ENCODE data around the gene EPG5. TPM values are rescaled to one million over a fixed set of nuclear protein-coding genes. Genes with fewer than 3 reads are reported as not detected.
A peak's percentile ranks its signal among the peaks of the same experiment; 100 is the strongest.
"Not testable (repeated sequence)": the region's sequence is repeated elsewhere in the genome, so short reads cannot be mapped to it uniquely, and the experiment has no call there.

EPG5 gene
- total and polyA plus RNA-seq, 7 experiments from 2014 or later = 6.3 to 54.8 (median 26.8) TPM

DNA sequence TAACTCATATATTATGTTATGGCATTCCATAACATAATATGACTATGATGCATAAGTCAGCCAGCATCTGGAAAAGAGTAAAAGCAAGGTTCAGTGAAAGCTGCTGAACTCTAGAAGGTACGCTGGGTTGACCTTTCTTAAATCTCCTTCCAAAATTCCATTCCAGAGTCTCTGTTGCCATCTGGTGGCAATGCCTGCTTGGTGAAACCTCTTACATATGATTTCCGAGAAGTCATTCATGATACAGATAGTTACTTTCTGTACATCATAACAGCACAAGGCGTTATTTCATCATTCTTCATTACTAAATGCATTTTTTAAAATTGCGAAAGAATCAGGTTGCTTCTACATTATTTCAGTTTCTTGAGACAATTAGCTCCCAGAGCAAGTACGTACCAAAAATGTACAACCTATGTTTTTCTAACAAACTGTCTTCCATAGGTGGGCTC, 7.0 kb upstream of the EPG5 start:
- Histone ChIP-seq H3K4me1 (ENCODE audit: control insufficient read depth in 2 of 2, insufficient read depth in 2 of 2, low read length in 2 of 2) (peaks cover 0 to 6% of the 10 kb centered on the region in 2 donors), H3K27me3 (ENCODE audit: control insufficient read depth in 2 of 2, insufficient read depth in 2 of 2, low read length in 2 of 2) (no peaks in the 10 kb centered on the region), H3K4me3 (ENCODE audit: low read length) (no peak overlapping the region), H3K36me3 (ENCODE audit: control insufficient read depth in 2 of 3, insufficient read depth in 3 of 3, low read length in 3 of 3) (no peaks in the 10 kb centered on the region), H3K9me3 (ENCODE audit: control insufficient read depth in 2 of 3, low read length in 3 of 3) (no peaks in the 10 kb centered on the region), H3K27ac (ENCODE audit: low read depth, low read length) (no peak overlapping the region)
- DNase-seq (peak in 8 of 9 donors; percentile 36 to 68 (median 60)), ATAC-seq (peak; percentile 94)
- intact Hi-C loops (cut with micrococcal nuclease) = loop anchor here (1.0 to 2.0 kb wide), 12 partner anchors 11 to 353 kb away; no protein-coding TSS in a partner anchor
- Mint-ChIP-seq H3K4me3 (peak overlapping the region in 4 of 10 donors; percentile 3 to 35 (median 12)), H3K27ac (peak overlapping the region in 3 of 9 donors; percentile 13 to 77 (median 56)), H3K4me1 (peaks cover 0 to 9% (median 7%) of the 10 kb centered on the region in 7 donors), H3K9me3 (no peaks in the 10 kb centered on the region), H3K36me3 (no peaks in the 10 kb centered on the region), H3K27me3 (no peaks in the 10 kb centered on the region)
- ChIA-PET CTCF (interaction anchor here (0.6 to 1.5 kb wide), 6 partner anchors 10 to 308 kb away, joined by 3 to 5 read pairs (median 4); no protein-coding TSS in a partner anchor), POLR2A (interaction anchor here (0.7 to 1.0 kb wide), 2 partner anchors 12 to 100 kb away, joined by 3 read pairs; no protein-coding TSS in a partner anchor)

- DNase-seq; H3K27ac ChIP-seq (ENCODE audit: low read depth, low read length); H3K4me3 ChIP-seq (ENCODE audit: low read length); H3K9me3 Mint-ChIP-seq; H3K27me3 ChIP-seq (ENCODE audit: control insufficient read depth in 2 of 2, insufficient read depth in 2 of 2, low read length in 2 of 2); H3K36me3 ChIP-seq (ENCODE audit: control insufficient read depth in 2 of 3, insufficient read depth in 3 of 3, low read length in 3 of 3); POLR2A ChIA-PET; H3K27me3 Mint-ChIP-seq; ATAC-seq; H3K9me3 ChIP-seq (ENCODE audit: control insufficient read depth in 2 of 3, low read length in 3 of 3): not testable (repeated sequence)
- CTCF ChIA-PET = interaction anchor here (1.0 kb wide), 1 partner anchor 10 kb away, joined by 3 read pairs; no protein-coding TSS in a partner anchor
- H3K36me3 Mint-ChIP-seq = peaks cover 3 to 26% (median 15%) of the 10 kb centered on the region in 5 donors
- peaks cover 27 to 34% of the 10 kb centered on the region in 2 donors for H3K4me1 ChIP-seq (ENCODE audit: control insufficient read depth in 2 of 2, insufficient read depth in 2 of 2, low read length in 2 of 2)
- peak overlapping the region in 4 of 9 donors; percentile 31 to 65 (median 40) for H3K27ac Mint-ChIP-seq
- H3K4me1 Mint-ChIP-seq = peaks cover 44 to 76% (median 67%) of the 10 kb centered on the region in 7 donors
- H3K4me3 Mint-ChIP-seq = peak overlapping the region; percentile 25 to 100 (median 75)
- intact Hi-C loops (cut with micrococcal nuclease) = loop anchor here (5.0 to 10.0 kb wide), 2 partner anchors 62 to 1970 kb away; partner anchors contain the start of gene SMAD2 (in 1 of the 2)
Observed at GRCh38 chr18:45964913-45965312, 2.2 kb downstream of the EPG5 start.

GRCh38 chr18:45962866-45963265, 4.3 kb downstream of the EPG5 start:
- Histone ChIP-seq H3K9me3 (ENCODE audit: control insufficient read depth in 2 of 3, low read length in 3 of 3) (no peaks in the 10 kb centered on the region), H3K27me3 (ENCODE audit: control insufficient read depth in 2 of 2, insufficient read depth in 2 of 2, low read length in 2 of 2) (no peaks in the 10 kb centered on the region), H3K36me3 (ENCODE audit: control insufficient read depth in 2 of 3, insufficient read depth in 3 of 3, low read length in 3 of 3) (peaks cover 0 to 5% (median 0%) of the 10 kb centered on the region in 3 experiments), H3K4me1 (ENCODE audit: control insufficient read depth in 2 of 2, insufficient read depth in 2 of 2, low read length in 2 of 2) (peaks cover 27 to 42% of the 10 kb centered on the region in 2 donors), H3K27ac (ENCODE audit: low read depth, low read length) (peak overlapping the region; percentile 32), H3K4me3 (ENCODE audit: low read length) (peak overlapping the region; percentile 27)
- Mint-ChIP-seq H3K36me3 (peaks cover 3 to 26% (median 15%) of the 10 kb centered on the region in 5 donors), H3K27me3 (no peaks in the 10 kb centered on the region), H3K9me3 (peaks cover 0 to 4% (median 0%) of the 10 kb centered on the region in 11 donors), H3K4me3 (peak overlapping the region; percentile 6 to 71 (median 42)), H3K4me1 (peaks cover 44 to 80% (median 75%) of the 10 kb centered on the region in 7 donors), H3K27ac (peak overlapping the region in 8 of 9 donors; percentile 19 to 90 (median 76))
- POLR2A ChIA-PET = interaction anchor here (1.2 to 1.6 kb wide), 2 partner anchors 19 to 110 kb away, joined by 4 read pairs; no protein-coding TSS in a partner anchor
- ATAC-seq = peak; percentile 20
- CTCF ChIA-PET = interaction anchor here (0.8 to 1.5 kb wide), 3 partner anchors 9 to 111 kb away, joined by 4 to 5 read pairs (median 5); no protein-coding TSS in a partner anchor
- intact Hi-C loops (cut with micrococcal nuclease) = loop anchor here in 1 of 2 donors (1.0 to 10.0 kb wide), 2 partner anchors 11 to 1972 kb away; partner anchors contain the start of gene SMAD2
- DNase-seq = peak in 4 of 9 donors; percentile 10 to 40 (median 12)

DNA sequence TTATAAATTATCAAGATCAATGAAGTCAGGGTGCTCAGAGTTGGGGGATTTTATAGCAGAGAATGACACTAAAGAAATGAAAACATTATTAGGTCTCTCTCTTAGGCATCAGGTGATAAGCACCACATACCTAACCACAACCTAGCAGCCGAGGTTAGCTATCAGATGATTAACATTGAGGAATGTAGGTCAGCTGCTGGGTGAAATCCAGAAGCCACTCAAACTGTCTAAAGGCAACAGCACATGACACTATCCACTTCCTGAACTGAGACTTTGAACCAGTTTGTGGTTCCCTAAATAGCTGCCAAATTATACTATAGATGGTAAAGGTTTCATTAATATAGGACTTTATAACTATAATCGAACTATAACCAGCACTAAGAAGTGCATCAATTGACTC, 4.7 kb downstream of the EPG5 start:
- peak overlapping the region in 5 of 10 donors; percentile 30 to 71 (median 51) for H3K4me3 Mint-ChIP-seq
- no peak overlapping the region for H3K4me3 ChIP-seq (ENCODE audit: low read length)
- peaks cover 0 to 5% (median 0%) of the 10 kb centered on the region in 3 experiments for H3K36me3 ChIP-seq (ENCODE audit: control insufficient read depth in 2 of 3, insufficient read depth in 3 of 3, low read length in 3 of 3)
- H3K36me3 Mint-ChIP-seq = peaks cover 3 to 26% (median 15%) of the 10 kb centered on the region in 5 donors
- no peaks in the 10 kb centered on the region for H3K27me3 ChIP-seq (ENCODE audit: control insufficient read depth in 2 of 2, insufficient read depth in 2 of 2, low read length in 2 of 2)
- ChIA-PET CTCF (interaction anchor here (1.1 to 1.5 kb wide), 2 partner anchors 10 to 111 kb away, joined by 5 read pairs; no protein-coding TSS in a partner anchor), POLR2A (interaction anchor here (0.5 to 1.6 kb wide), 3 partner anchors 12 to 111 kb away, joined by 3 to 4 read pairs (median 4); no protein-coding TSS in a partner anchor)
- ATAC-seq (peak; percentile 65), DNase-seq (peak in 2 of 9 donors; percentile 11 to 45)
- no peaks in the 10 kb centered on the region for H3K9me3 ChIP-seq (ENCODE audit: control insufficient read depth in 2 of 3, low read length in 3 of 3)
- H3K9me3 Mint-ChIP-seq = peaks cover 0 to 4% (median 0%) of the 10 kb centered on the region in 11 donors
- peak overlapping the region in 7 of 9 donors; percentile 19 to 90 (median 76) for H3K27ac Mint-ChIP-seq
- H3K27me3 Mint-ChIP-seq = no peaks in the 10 kb centered on the region
- peaks cover 40 to 79% (median 74%) of the 10 kb centered on the region in 7 donors for H3K4me1 Mint-ChIP-seq
- intact Hi-C loops (cut with micrococcal nuclease) = loop anchor here in 1 of 2 donors (10.0 kb wide), 1 partner anchor 1972 kb away; the partner anchor contains the start of gene SMAD2
- peaks cover 27 to 42% of the 10 kb centered on the region in 2 donors for H3K4me1 ChIP-seq (ENCODE audit: control insufficient read depth in 2 of 2, insufficient read depth in 2 of 2, low read length in 2 of 2)
- H3K27ac ChIP-seq (ENCODE audit: low read depth, low read length) = peak overlapping the region; percentile 32

- H3K9me3 Mint-ChIP-seq; ATAC-seq; H3K27me3 Mint-ChIP-seq; POLR2A ChIA-PET; H3K4me3 Mint-ChIP-seq; CTCF ChIA-PET; H3K27me3 ChIP-seq (ENCODE audit: control insufficient read depth in 2 of 2, insufficient read depth in 2 of 2, low read length in 2 of 2); H3K4me3 ChIP-seq (ENCODE audit: low read length); intact Hi-C loops (cut with micrococcal nuclease); DNase-seq; H3K27ac Mint-ChIP-seq; H3K9me3 ChIP-seq (ENCODE audit: control insufficient read depth in 2 of 3, low read length in 3 of 3); H3K27ac ChIP-seq (ENCODE audit: low read depth, low read length): not testable (repeated sequence)
- Mint-ChIP-seq H3K36me3 (peaks cover 5 to 37% (median 19%) of the 10 kb centered on the region in 5 donors), H3K4me1 (peaks cover 28 to 78% (median 71%) of the 10 kb centered on the region in 7 donors)
- Histone ChIP-seq H3K4me1 (ENCODE audit: control insufficient read depth in 2 of 2, insufficient read depth in 2 of 2, low read length in 2 of 2) (peaks cover 27 to 32% of the 10 kb centered on the region in 2 donors), H3K36me3 (ENCODE audit: control insufficient read depth in 2 of 3, insufficient read depth in 3 of 3, low read length in 3 of 3) (peaks cover 0 to 17% (median 0%) of the 10 kb centered on the region in 3 experiments)
Observed at GRCh38 chr18:45959484-45959883, 7.6 kb downstream of the EPG5 start.

DNA sequence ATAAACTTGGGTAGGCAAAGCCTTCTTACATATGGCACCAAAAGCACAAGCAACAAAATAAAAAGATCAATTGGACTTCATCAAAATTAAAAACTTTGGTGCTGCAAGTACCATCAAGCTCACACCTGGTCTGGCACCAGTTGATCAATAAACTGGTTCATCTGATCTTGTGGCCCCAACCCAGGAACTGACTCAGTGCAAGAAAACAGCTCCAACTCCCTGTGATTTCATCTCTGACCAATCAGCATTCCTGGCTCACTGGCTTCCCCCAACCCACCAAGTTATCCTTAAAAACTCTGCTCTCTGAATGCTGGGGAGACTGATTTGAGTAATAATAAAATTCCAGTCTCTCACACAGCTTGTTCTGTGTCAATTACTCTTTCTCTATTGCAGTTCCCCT, 8.4 kb downstream of the EPG5 start:
- ChIA-PET CTCF (no interaction called here), POLR2A (no interaction called here)
- Histone ChIP-seq H3K4me1 (ENCODE audit: control insufficient read depth in 2 of 2, insufficient read depth in 2 of 2, low read length in 2 of 2) (peaks cover 27 to 31% of the 10 kb centered on the region in 2 donors), H3K36me3 (ENCODE audit: control insufficient read depth in 2 of 3, insufficient read depth in 3 of 3, low read length in 3 of 3) (peaks cover 1 to 24% (median 2%) of the 10 kb centered on the region in 3 experiments), H3K27me3 (ENCODE audit: control insufficient read depth in 2 of 2, insufficient read depth in 2 of 2, low read length in 2 of 2) (no peaks in the 10 kb centered on the region), H3K9me3 (ENCODE audit: control insufficient read depth in 2 of 3, low read length in 3 of 3) (no peaks in the 10 kb centered on the region), H3K27ac (ENCODE audit: low read depth, low read length) (no peak overlapping the region), H3K4me3 (ENCODE audit: low read length) (no peak overlapping the region)
- Mint-ChIP-seq H3K9me3 (no peaks in the 10 kb centered on the region), H3K4me1 (peaks cover 28 to 76% (median 67%) of the 10 kb centered on the region in 7 donors), H3K4me3 (peak overlapping the region in 2 of 10 donors; percentile 30 to 36), H3K27ac (no peak overlapping the region), H3K36me3 (peaks cover 9 to 42% (median 25%) of the 10 kb centered on the region in 5 donors), H3K27me3 (no peaks in the 10 kb centered on the region)
- ATAC-seq (no peak), DNase-seq (no peak)
- intact Hi-C loops (cut with micrococcal nuclease) = no loop called here

Measured in naive thymus-derived CD4-positive, alpha-beta T cell (primary cell).